SK-N-SH (cell line): ENCODE data around the gene PRIM1.

Experiments used
- RCOR1 ChIP-seq: fragments of 150-350 bp; IDR thresholded peaks from 2 replicates; pipeline ENCODE4 v1.6.1; 2017; ENCODE audit warnings: antibody characterized with exemption, low read length
- RFX5 ChIP-seq: IDR thresholded peaks from 2 replicates; pipeline ENCODE4 v1.6.1; 2012; ENCODE audit warnings: mild to moderate bottlenecking, improper control_type of control experiment, low read length
- TF ChIP-seq, protein P1 (sequence below): IDR thresholded peaks from 2 replicates; pipeline ENCODE4 v1.6.1; 2012; ENCODE audit warnings: mild to moderate bottlenecking, low read depth, low read length, moderate library complexity
- TF ChIP-seq, protein P2 (sequence below): fragments of 200-600 bp; sonication (generic); IDR thresholded peaks from 2 replicates; pipeline ENCODE4 v1.6.1; 2017; ENCODE audit warnings: antibody characterized with exemption, mild to moderate bottlenecking, moderate library complexity

DNA sequence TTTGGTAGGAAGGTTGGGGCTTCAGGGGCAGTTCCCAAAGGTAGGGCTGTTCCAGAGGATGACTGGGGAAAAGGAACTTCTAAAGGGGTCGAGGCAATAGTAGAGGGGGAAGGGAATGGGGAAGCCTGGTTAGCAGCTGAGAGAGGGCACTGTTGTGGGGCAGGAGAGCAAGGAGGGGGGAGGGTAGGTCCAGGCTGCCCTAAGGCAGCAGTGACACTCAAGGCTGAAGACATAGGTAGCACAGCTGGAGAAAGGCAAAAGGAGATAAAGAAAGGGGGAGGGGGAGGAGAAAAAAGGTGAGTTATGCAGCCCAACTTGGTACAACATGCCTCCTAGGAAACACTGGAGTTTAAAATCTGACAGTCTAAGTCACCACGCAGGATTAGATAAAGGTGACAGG is 30.9 kb downstream of the PRIM1 start:
- no peak for TF ChIP-seq RFX5
- TF ChIP-seq, protein P1, sequence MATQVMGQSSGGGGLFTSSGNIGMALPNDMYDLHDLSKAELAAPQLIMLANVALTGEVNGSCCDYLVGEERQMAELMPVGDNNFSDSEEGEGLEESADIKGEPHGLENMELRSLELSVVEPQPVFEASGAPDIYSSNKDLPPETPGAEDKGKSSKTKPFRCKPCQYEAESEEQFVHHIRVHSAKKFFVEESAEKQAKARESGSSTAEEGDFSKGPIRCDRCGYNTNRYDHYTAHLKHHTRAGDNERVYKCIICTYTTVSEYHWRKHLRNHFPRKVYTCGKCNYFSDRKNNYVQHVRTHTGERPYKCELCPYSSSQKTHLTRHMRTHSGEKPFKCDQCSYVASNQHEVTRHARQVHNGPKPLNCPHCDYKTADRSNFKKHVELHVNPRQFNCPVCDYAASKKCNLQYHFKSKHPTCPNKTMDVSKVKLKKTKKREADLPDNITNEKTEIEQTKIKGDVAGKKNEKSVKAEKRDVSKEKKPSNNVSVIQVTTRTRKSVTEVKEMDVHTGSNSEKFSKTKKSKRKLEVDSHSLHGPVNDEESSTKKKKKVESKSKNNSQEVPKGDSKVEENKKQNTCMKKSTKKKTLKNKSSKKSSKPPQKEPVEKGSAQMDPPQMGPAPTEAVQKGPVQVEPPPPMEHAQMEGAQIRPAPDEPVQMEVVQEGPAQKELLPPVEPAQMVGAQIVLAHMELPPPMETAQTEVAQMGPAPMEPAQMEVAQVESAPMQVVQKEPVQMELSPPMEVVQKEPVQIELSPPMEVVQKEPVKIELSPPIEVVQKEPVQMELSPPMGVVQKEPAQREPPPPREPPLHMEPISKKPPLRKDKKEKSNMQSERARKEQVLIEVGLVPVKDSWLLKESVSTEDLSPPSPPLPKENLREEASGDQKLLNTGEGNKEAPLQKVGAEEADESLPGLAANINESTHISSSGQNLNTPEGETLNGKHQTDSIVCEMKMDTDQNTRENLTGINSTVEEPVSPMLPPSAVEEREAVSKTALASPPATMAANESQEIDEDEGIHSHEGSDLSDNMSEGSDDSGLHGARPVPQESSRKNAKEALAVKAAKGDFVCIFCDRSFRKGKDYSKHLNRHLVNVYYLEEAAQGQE: no peak
- TF ChIP-seq, protein P2, sequence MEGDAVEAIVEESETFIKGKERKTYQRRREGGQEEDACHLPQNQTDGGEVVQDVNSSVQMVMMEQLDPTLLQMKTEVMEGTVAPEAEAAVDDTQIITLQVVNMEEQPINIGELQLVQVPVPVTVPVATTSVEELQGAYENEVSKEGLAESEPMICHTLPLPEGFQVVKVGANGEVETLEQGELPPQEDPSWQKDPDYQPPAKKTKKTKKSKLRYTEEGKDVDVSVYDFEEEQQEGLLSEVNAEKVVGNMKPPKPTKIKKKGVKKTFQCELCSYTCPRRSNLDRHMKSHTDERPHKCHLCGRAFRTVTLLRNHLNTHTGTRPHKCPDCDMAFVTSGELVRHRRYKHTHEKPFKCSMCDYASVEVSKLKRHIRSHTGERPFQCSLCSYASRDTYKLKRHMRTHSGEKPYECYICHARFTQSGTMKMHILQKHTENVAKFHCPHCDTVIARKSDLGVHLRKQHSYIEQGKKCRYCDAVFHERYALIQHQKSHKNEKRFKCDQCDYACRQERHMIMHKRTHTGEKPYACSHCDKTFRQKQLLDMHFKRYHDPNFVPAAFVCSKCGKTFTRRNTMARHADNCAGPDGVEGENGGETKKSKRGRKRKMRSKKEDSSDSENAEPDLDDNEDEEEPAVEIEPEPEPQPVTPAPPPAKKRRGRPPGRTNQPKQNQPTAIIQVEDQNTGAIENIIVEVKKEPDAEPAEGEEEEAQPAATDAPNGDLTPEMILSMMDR: no peak
- TF ChIP-seq RCOR1: no peak
